Aortic smooth muscle cell (primary cell): ENCODE measurements around the gene NAA30. TPM values are rescaled to one million over a fixed set of nuclear protein-coding genes. Genes with fewer than 3 reads are reported as not detected.

Experiments used
- total RNA-seq: library from RNA; depleted of rRNA; stranded (reverse); fragments of >200 nt; gene quantifications from 2 replicates; pipeline ENCODE4 v1.2.3, GENCODE V29; 2014

Gene NAA30
- total RNA-seq: 11.9 and 16.7 TPM in 2 replicates

DNA sequence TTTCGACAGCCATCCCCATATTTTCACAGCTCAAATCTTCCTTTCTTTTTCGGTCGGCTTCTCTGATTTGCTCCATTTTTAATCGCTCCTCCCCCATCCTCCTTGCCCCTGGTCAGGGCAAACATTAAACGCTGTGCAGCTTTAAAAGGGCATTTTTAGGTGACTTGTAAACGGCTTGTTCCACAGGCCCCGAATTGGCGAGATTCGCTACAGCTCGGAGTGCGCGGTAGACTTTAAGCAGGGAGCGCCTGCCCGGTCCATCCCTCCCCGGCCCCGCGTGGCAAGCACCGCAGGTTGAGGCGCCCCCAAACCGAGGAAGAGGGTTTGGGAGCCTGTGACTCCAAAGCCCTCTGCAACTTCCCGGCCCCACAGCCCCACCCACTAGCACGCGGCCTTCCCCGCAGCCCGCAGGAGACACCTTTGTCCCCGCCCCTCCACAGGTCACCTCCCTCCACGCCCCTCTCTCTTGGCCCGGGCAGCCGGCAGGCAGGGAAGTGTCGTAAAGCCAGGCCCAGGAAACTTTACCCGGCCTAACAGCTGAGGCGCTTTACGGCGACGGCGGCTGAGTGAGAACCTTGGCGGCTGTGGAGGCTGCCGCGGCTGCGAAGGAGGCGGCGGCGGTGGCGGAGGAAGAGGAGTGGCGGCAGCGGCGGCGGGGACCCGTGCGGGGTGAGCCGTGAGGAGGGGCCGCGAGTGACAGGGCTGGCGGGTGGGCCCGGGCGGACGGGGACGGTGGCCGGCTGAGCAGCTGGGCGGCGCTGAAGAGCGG is at the start of gene NAA30:
Gene NAA30, plus strand, starts transcription at position 550 of the 769 bp plus-strand sequence. CDS start 372 bp downstream, outside the sequence.

Other genes with a start within 250 kb of the NAA30 start
- 44.3 and 51.2 TPM in 2 replicates for gene EXOC5, start 121.7 kb upstream of the NAA30 start, total RNA-seq
- gene AP5M1, start 121.6 kb upstream of the NAA30 start, total RNA-seq: 19.3 and 25.7 TPM in 2 replicates
- gene CCDC198, start 103.3 kb downstream of the NAA30 start, total RNA-seq: under 0.01 and 0.53 TPM in 2 replicates